Fibroblast of lung (primary cell): Measurements from ENCODE around the gene CCDC146.
"Not testable (repeated sequence)": the region's sequence is repeated elsewhere in the genome, so short reads cannot be mapped to it uniquely, and the experiment has no call there.

Source experiments
- CTCF ChIP-seq, 2 donors: IDR thresholded peaks in 1 of 2; conservative IDR thresholded peaks in 1 of 2; 1 replicate in 1 of 2; 2 replicates in 1 of 2; pipeline ENCODE4 v1.5.1; 2011 to 2012; ENCODE audit warnings: low read length in 2 of 2, control low read depth in 1 of 2, inconsistent platforms in 1 of 2, low read depth in 1 of 2, mild to moderate bottlenecking in 1 of 2
- EZH2 ChIP-seq: IDR thresholded peaks from 2 replicates; pipeline ENCODE4 v1.5.1; 2012; ENCODE audit warnings: low read length, control low read depth, mild to moderate bottlenecking; ENCODE audit errors: missing control alignments

DNA sequence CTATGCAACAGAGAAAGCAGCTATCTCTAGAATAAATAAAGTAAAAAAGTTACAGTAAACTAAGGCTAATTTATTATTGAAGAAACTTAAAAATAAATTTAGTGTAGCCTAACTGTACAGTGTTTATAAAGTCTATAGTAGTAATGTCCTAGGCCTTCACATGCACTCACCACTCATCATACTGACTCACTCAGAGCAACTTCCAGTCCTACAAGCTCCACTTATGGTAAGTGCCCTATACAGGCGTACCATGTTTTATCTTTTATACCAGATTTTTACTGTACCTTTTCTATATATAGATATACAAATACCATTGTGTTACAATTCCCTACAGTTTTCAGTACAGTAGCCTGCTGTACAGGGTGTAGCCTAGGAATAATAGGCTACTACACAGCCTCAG, 40.2 kb upstream of the CCDC146 start:
- not testable (repeated sequence) for TF ChIP-seq CTCF (conservative IDR thresholded peaks at IDR 0.05 in 1 of 2, IDR thresholded peaks at IDR 0.05 in 1 of 2; ENCODE audit: low read depth in 1 of 2, low read length in 2 of 2); EZH2
